Measurements from ENCODE around the gene PTPRD.

DNA sequence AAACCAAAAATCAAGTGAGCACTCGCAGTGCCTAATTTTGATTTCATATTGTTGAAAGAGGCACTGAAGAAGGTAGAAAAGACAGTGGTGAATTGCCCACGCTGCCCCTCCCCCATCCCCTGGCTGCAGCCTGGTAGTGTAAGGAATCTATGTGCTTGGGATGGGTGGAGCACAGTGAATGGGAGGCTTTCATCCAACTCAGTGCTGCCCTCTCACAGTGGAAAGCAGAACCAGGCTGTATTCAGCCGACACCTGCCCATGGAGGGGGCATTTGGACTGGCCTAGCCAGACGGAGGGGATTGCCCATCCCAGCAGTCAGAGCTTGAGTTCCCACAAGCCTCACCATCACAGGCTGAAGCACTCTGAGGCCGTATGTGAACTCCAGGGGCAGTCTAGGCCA lies 2012.9 kb downstream of the PTPRD start:
- TF ChIP-seq, protein P1, sequence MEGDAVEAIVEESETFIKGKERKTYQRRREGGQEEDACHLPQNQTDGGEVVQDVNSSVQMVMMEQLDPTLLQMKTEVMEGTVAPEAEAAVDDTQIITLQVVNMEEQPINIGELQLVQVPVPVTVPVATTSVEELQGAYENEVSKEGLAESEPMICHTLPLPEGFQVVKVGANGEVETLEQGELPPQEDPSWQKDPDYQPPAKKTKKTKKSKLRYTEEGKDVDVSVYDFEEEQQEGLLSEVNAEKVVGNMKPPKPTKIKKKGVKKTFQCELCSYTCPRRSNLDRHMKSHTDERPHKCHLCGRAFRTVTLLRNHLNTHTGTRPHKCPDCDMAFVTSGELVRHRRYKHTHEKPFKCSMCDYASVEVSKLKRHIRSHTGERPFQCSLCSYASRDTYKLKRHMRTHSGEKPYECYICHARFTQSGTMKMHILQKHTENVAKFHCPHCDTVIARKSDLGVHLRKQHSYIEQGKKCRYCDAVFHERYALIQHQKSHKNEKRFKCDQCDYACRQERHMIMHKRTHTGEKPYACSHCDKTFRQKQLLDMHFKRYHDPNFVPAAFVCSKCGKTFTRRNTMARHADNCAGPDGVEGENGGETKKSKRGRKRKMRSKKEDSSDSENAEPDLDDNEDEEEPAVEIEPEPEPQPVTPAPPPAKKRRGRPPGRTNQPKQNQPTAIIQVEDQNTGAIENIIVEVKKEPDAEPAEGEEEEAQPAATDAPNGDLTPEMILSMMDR (IDR thresholded peaks at IDR 0.05), result no peak
- no peak for TF ChIP-seq POLR2A (IDR thresholded peaks at IDR 0.05)

Data from thyroid gland (tissue), 4 donors.